Uterus (tissue), 4 donors: ENCODE data around the gene MYO18B. TPM values are rescaled to one million over a fixed set of nuclear protein-coding genes. Genes with fewer than 3 reads are reported as not detected.
"Not testable (repeated sequence)": the region's sequence is repeated elsewhere in the genome, so short reads cannot be mapped to it uniquely, and the experiment has no call there.

Experiments used
- DNase-seq, 2 donors: peaks; one replicate each; pipeline ENCODE4 v3.0.0-alpha.2; 2019 to 2020
- H3K27ac ChIP-seq, 2 donors: fragments of 200-600 bp; sonication (generic); 1 replicate in 1 of 2; 2 replicates in 1 of 2; pipeline ENCODE4 v1.5.1; 2016 to 2018
- H3K27me3 ChIP-seq, 2 donors: fragments of 200-600 bp; sonication (generic); one replicate each; pipeline ENCODE4 v1.5.1; 2018 to 2019; ENCODE audit warnings: control low read depth in 1 of 2
- H3K36me3 ChIP-seq, 2 donors: fragments of 200-600 bp; sonication (generic); one replicate each; pipeline ENCODE4 v1.5.1; 2019; ENCODE audit warnings: control low read depth in 1 of 2
- H3K4me1 ChIP-seq, 2 donors: fragments of 200-600 bp; sonication (generic); one replicate each; pipeline ENCODE4 v1.5.1; 2018 to 2019; ENCODE audit warnings: control low read depth in 1 of 2
- H3K4me3 ChIP-seq, 2 donors: fragments of 200-600 bp; sonication (generic); 1 replicate in 1 of 2; 2 replicates in 1 of 2; pipeline ENCODE4 v1.5.1; 2018 to 2019; ENCODE audit warnings: mild to moderate bottlenecking in 1 of 2
- H3K9me3 ChIP-seq, 2 donors: fragments of 200-600 bp; sonication (generic); one replicate each; pipeline ENCODE4 v1.5.1; 2019; ENCODE audit warnings: control low read depth in 1 of 2
- CTCF ChIP-seq, 4 experiments: fragments of 200-600 bp in 2 of 4; fragments of 450-650 bp in 2 of 4; sonication (generic) in 2 of 4; IDR thresholded peaks; one replicate each; pipeline ENCODE4 v1.5.1; 2016 to 2019; ENCODE audit warnings: antibody characterized with exemption in 4 of 4, mild to moderate bottlenecking in 2 of 4, moderate library complexity in 1 of 4
- POLR2A ChIP-seq, 2 donors: fragments of 450-650 bp; IDR thresholded peaks; one replicate each; pipeline ENCODE4 v1.6.1; 2016; ENCODE audit warnings: antibody characterized with exemption in 2 of 2, mild to moderate bottlenecking in 1 of 2, moderate library complexity in 1 of 2
- intact Hi-C: fragments of 100-400 bp; cut with DNase I; formaldehyde crosslinking; loops from one replicate; pipeline ENCODE4 v1.15.1; 2023; ENCODE audit warnings: low total_unique reads
- total RNA-seq, 4 donors: library from RNA; depleted of rRNA in 3 of 4; stranded (reverse); fragments of >200 nt in 3 of 4; gene quantifications; one replicate each; pipeline versions ENCODE4 v1.1.0 to v1.2.4, GENCODE V29; 2014 to 2023
- donor health status: DM: yes; HTN: yes; CAD: no.

MYO18B gene
- total RNA-seq, 4 donors from 2014 or later, result 0.41 to 0.43 TPM; not detected in 2

- H3K9me3 ChIP-seq, result no peaks in the 10 kb centered on the region
- H3K4me1 ChIP-seq, result no peaks in the 10 kb centered on the region
- TF ChIP-seq POLR2A (IDR thresholded peaks at IDR 0.05) (no peak), CTCF (IDR thresholded peaks at IDR 0.05) (no peak)
- no peak overlapping the region for H3K27ac ChIP-seq
- intact Hi-C loops, result loop anchor here (10.0 kb wide), 1 partner anchor 236 kb away; no protein-coding TSS in a partner anchor
- peak in 1 of 2 donors; percentile 46 for DNase-seq
- H3K27me3 ChIP-seq, result no peaks in the 10 kb centered on the region
- no peak overlapping the region for H3K4me3 ChIP-seq
- no peaks in the 10 kb centered on the region for H3K36me3 ChIP-seq
These were observed 40.8 kb upstream of the MYO18B start for GRCh38 chr22:25701056-25701780.

- no peaks in the 10 kb centered on the region for H3K36me3 ChIP-seq
- TF ChIP-seq CTCF (IDR thresholded peaks at IDR 0.05) (peak; percentile 32 to 55 (median 50)), POLR2A (IDR thresholded peaks at IDR 0.05) (no peak)
- H3K27ac ChIP-seq, result no peak overlapping the region
- H3K27me3 ChIP-seq, result no peaks in the 10 kb centered on the region
- intact Hi-C loops, result loop anchor here (10.0 kb wide), 1 partner anchor 237 kb away; no protein-coding TSS in a partner anchor
- H3K4me1 ChIP-seq, result no peaks in the 10 kb centered on the region
- no peak for DNase-seq
- no peaks in the 10 kb centered on the region for H3K9me3 ChIP-seq
- H3K4me3 ChIP-seq, result no peak overlapping the region
These were observed 39.9 kb upstream of the MYO18B start for GRCh38 chr22:25702040-25702439.

DNA sequence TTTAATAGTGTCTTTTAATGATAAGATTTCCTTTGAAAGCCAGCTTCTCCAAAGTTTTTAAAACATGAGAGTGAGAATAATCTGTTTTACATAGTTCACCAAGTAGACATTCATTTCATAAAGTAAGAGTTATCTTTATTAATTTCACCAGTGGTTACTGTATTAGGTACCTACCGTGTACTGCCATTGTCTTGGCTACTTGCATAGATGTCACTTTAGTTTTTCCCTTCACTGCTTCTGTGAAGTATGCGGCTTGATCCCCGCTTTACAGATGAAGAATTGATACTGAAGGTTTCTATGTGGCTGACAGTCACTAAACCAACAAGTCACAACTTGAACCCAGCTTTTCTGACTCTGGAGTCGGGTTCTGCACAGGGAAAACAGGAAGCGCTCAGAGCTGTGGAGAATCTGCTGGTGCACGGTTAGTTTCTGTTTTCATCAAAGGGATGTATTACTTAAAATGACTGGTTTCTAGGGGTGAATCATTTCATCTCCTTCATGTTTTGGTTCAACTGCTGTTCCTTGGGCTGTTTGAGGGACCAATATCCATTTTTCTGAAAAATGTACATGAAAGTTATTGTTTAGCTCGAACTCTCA, 39.3 kb upstream of the MYO18B start:
- no peak overlapping the region for H3K4me3 ChIP-seq
- H3K27me3 ChIP-seq, result no peaks in the 10 kb centered on the region
- intact Hi-C loops, result loop anchor here (10.0 kb wide), 1 partner anchor 238 kb away; no protein-coding TSS in a partner anchor
- no peak for TF ChIP-seq POLR2A (IDR thresholded peaks at IDR 0.05)
- TF ChIP-seq CTCF (IDR thresholded peaks at IDR 0.05), result no peak
- no peaks in the 10 kb centered on the region for H3K9me3 ChIP-seq
- no peaks in the 10 kb centered on the region for H3K36me3 ChIP-seq
- H3K4me1 ChIP-seq, result no peaks in the 10 kb centered on the region
- H3K27ac ChIP-seq, result no peak overlapping the region
- DNase-seq, result no peak

- intact Hi-C loops, result loop anchor here (10.0 kb wide), 1 partner anchor 240 kb away; no protein-coding TSS in a partner anchor
- H3K9me3 ChIP-seq, result no peaks in the 10 kb centered on the region
- no peak for TF ChIP-seq POLR2A (IDR thresholded peaks at IDR 0.05)
- no peak for TF ChIP-seq CTCF (IDR thresholded peaks at IDR 0.05)
- no peak overlapping the region for H3K4me3 ChIP-seq
- DNase-seq, result no peak
- H3K27me3 ChIP-seq, result no peaks in the 10 kb centered on the region
- H3K36me3 ChIP-seq, result no peaks in the 10 kb centered on the region
- H3K27ac ChIP-seq, result no peak overlapping the region
- H3K4me1 ChIP-seq, result no peaks in the 10 kb centered on the region
These were observed 37.3 kb upstream of the MYO18B start for GRCh38 chr22:25704701-25705100.

- no peak overlapping the region for H3K4me3 ChIP-seq
- H3K9me3 ChIP-seq, result no peaks in the 10 kb centered on the region
- intact Hi-C loops, result loop anchor here (10.0 kb wide), 1 partner anchor 241 kb away; no protein-coding TSS in a partner anchor
- no peaks in the 10 kb centered on the region for H3K27me3 ChIP-seq
- TF ChIP-seq POLR2A (IDR thresholded peaks at IDR 0.05) (no peak), CTCF (IDR thresholded peaks at IDR 0.05) (no peak)
- no peak for DNase-seq
- H3K36me3 ChIP-seq, result no peaks in the 10 kb centered on the region
- no peaks in the 10 kb centered on the region for H3K4me1 ChIP-seq
- H3K27ac ChIP-seq, result no peak overlapping the region
These were observed 35.8 kb upstream of the MYO18B start for GRCh38 chr22:25706197-25706596.

GRCh38 chr22:25708430-25708829, 33.6 kb upstream of the MYO18B start:
- H3K4me1 ChIP-seq, H3K27ac ChIP-seq, H3K27me3 ChIP-seq, H3K9me3 ChIP-seq, DNase-seq, H3K4me3 ChIP-seq, H3K36me3 ChIP-seq: not testable (repeated sequence)
- intact Hi-C loops, result loop anchor here (10.0 kb wide), 1 partner anchor 244 kb away; no protein-coding TSS in a partner anchor
